Kidney (tissue), 14 donors: Measurements from ENCODE around the gene POPDC3. TPM values are rescaled to one million over a fixed set of nuclear protein-coding genes. Genes with fewer than 3 reads are reported as not detected.

Source experiments
- DNase-seq, 5 donors: peaks; one replicate each; pipeline ENCODE4 v3.0.0-alpha.2; 2013 to 2020
- FAIRE-seq: peaks from 2 replicates; lab custom pipeline; 2012; peaks lifted over from hg19 to GRCh38; lab: Jason Lieb, UNC
- H3K27ac ChIP-seq, 2 donors: one replicate each; pipeline ENCODE4 v1.7.0; 2013; ENCODE audit warnings: low read depth in 2 of 2, low read length in 2 of 2, inconsistent platforms in 1 of 2
- H3K27me3 ChIP-seq: one replicate; pipeline ENCODE4 v1.7.1; 2013; ENCODE audit warnings: low read length, inconsistent platforms; ENCODE audit not compliant: control insufficient read depth, insufficient read depth
- H3K36me3 ChIP-seq, 3 donors: one replicate each; pipeline versions ENCODE4 v1.7.0 to v1.7.1; 2013; ENCODE audit warnings: low read length in 3 of 3, control low read depth in 1 of 3, inconsistent platforms in 1 of 3; ENCODE audit not compliant: insufficient read depth in 3 of 3, control insufficient read depth in 2 of 3
- H3K4me1 ChIP-seq, 3 donors: one replicate each; pipeline versions ENCODE4 v1.7.0 to v1.7.1; 2013; ENCODE audit warnings: low read length in 3 of 3, inconsistent platforms in 1 of 3, low read depth in 1 of 3; ENCODE audit not compliant: control insufficient read depth in 2 of 3, insufficient read depth in 2 of 3
- H3K4me3 ChIP-seq, 3 donors: one replicate each; pipeline versions ENCODE4 v1.7.0 to v1.8.1; 2013; ENCODE audit warnings: low read length in 3 of 3, control low read depth in 1 of 3, inconsistent platforms in 1 of 3
- H3K9ac ChIP-seq, 3 donors: one replicate each; pipeline versions ENCODE4 v1.7.0 to v1.7.1; 2013; ENCODE audit warnings: low read length in 3 of 3, control low read depth in 1 of 3, inconsistent platforms in 1 of 3
- H3K9me3 ChIP-seq, 3 donors: one replicate each; pipeline versions ENCODE4 v1.7.0 to v1.7.1; 2013; ENCODE audit warnings: low read length in 3 of 3, control low read depth in 1 of 3, inconsistent platforms in 1 of 3; ENCODE audit not compliant: control insufficient read depth in 2 of 3, insufficient read depth in 1 of 3
- CTCF ChIP-seq: IDR thresholded peaks from 3 replicates; pipeline ENCODE4 v1.5.1; 2012; ENCODE audit warnings: mild to moderate bottlenecking, moderate library complexity, borderline replicate concordance; ENCODE audit not compliant: insufficient read depth; ENCODE audit errors: extremely low read depth
- intact Hi-C: fragments of 100-400 bp; cut with DNase I; formaldehyde crosslinking; loops from one replicate; pipeline ENCODE4 v1.11.1; 2022
- polyA plus RNA-seq: library from polyadenylated mRNA; stranded (reverse); fragments of 350-450 nt; fragmentation: Illumina TruSeq; extraction: RNeasy Lipid Tissue Mini Kit (QIAGEN cat#74804); gene quantifications from one replicate; pipeline ENCODE4 v1.2.3, GENCODE V29; 2014; ENCODE audit warnings: low read depth, low replicate concordance; ENCODE audit not compliant: insufficient read depth
- total RNA-seq: library from RNA; stranded (reverse); fragmentation: NEBNext Ultra II Directional; extraction: Animal tissue kit (Norgen Biotek cat#: 25700); gene quantifications from one replicate; pipeline ENCODE4 v1.2.1, GENCODE V29; 2021
- donor health status: control.
- donor health status: control.
- donor health status: control.
- donor health status: control.
- donor health status: control.
- donor health status: DM: yes; HTN: yes; CAD: no.
- donor health status: Normal renal cell carcinoma (clear cell type).

The POPDC3 gene
- total and polyA plus RNA-seq, 2 donors from 2014 or later: not detected

DNA sequence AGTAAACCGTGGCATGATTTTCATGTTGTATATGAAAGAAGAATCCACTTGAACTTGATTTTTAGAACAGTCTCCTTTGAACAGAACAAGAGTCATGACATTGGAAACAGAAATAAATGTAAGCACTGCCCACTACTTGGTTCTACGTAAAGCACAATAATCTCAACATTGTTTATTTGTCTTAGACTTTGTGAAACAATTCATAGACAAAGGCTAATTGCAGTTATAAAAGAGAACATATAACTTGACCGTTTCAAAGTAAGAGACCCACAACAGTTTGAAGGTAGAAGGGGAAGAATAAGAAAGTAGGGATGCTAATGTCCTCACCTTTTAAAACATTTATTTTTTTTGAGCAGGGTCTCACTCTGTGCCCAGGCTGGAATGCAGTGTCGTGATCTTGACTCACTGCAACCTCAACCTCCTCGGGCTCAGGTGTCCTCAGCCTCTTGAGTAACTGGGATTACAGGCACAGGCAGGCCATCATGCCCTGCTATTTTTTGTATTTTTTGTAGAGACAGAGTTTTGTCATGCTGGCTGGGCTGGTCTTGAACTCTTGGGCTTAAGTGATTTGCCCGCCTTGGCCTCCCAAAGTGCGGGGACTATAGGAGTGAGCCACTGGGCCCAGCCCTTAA, 71.1 kb downstream of the POPDC3 start:
- FAIRE-seq: no peak
- TF ChIP-seq CTCF: no peak

More for the DNA sequence above, 71.1 kb downstream of the POPDC3 start:
- H3K36me3 ChIP-seq: no peaks in the 10 kb centered on the region
- H3K9ac ChIP-seq: no peak overlapping the region
- H3K9me3 ChIP-seq: no peaks in the 10 kb centered on the region
- H3K27ac ChIP-seq: no peak overlapping the region
- no peak overlapping the region for H3K4me3 ChIP-seq
- intact Hi-C loops: no loop called here
- no peaks in the 10 kb centered on the region for H3K4me1 ChIP-seq
- H3K27me3 ChIP-seq: no peaks in the 10 kb centered on the region
- no peak for DNase-seq

Other genes with a start within 250 kb of the POPDC3 start
- gene LIN28B, start 222.9 kb downstream of the POPDC3 start, total RNA-seq: not detected
- gene LIN28B, start 222.9 kb downstream of the POPDC3 start, polyA plus RNA-seq: not detected
- 20.1 TPM for gene PREP, start 223.1 kb upstream of the POPDC3 start, total RNA-seq
- 13.4 TPM for gene PREP, start 223.1 kb upstream of the POPDC3 start, polyA plus RNA-seq